GM19238 (cell line): Measurements from ENCODE around the gene UPK3BL1.
"Not testable (repeated sequence)": the region's sequence is repeated elsewhere in the genome, so short reads cannot be mapped to it uniquely, and the experiment has no call there.

Source experiments
- DNase-seq: peaks from one replicate; pipeline ENCODE4 v3.0.0; 2011; ENCODE audit warnings: low spot score; ENCODE audit not compliant: insufficient read length

The UPK3BL1 gene

GRCh38 chr7:102642691-102643090 lies at the start of gene UPK3BL1:
TSS of gene UPK3BL1 (minus strand) at chr7:102642791. CDS start at chr7:102642741, 50 bp downstream.
- DNase-seq = not testable (repeated sequence)

GRCh38 chr7:102690602-102691001 lies 48.0 kb upstream of the UPK3BL1 start:
- not testable (repeated sequence) for DNase-seq

- DNase-seq = not testable (repeated sequence)
Measured at GRCh38 chr7:102689436-102690282, 47.1 kb upstream of the UPK3BL1 start.

GRCh38 chr7:102688299-102689036 lies 45.9 kb upstream of the UPK3BL1 start:
- DNase-seq = not testable (repeated sequence)

GRCh38 chr7:102682560-102682959 lies 40.0 kb upstream of the UPK3BL1 start:
- DNase-seq = not testable (repeated sequence)

GRCh38 chr7:102680780-102681179 lies 38.2 kb upstream of the UPK3BL1 start:
- not testable (repeated sequence) for DNase-seq

GRCh38 chr7:102675545-102675944 lies 33.0 kb upstream of the UPK3BL1 start:
- DNase-seq = not testable (repeated sequence)

GRCh38 chr7:102673447-102674067 lies 31.0 kb upstream of the UPK3BL1 start:
- DNase-seq = not testable (repeated sequence)

- DNase-seq = not testable (repeated sequence)
Measured at GRCh38 chr7:102671956-102672307, 29.3 kb upstream of the UPK3BL1 start.

- peak; percentile 98 for DNase-seq
Measured at GRCh38 chr7:102671166-102671955, 28.8 kb upstream of the UPK3BL1 start, which contains the start of gene POLR2J2. TSS of gene POLR2J2 (minus strand) at chr7:102671663. CDS start at chr7:102671601, 62 bp downstream.

- not testable (repeated sequence) for DNase-seq
Measured at GRCh38 chr7:102667523-102667922, 24.9 kb upstream of the UPK3BL1 start.

- DNase-seq = not testable (repeated sequence)
Measured at GRCh38 chr7:102666850-102667249, 24.3 kb upstream of the UPK3BL1 start.

- not testable (repeated sequence) for DNase-seq
Measured at GRCh38 chr7:102664765-102665164, 22.2 kb upstream of the UPK3BL1 start.

GRCh38 chr7:102649924-102650323 lies 7.3 kb upstream of the UPK3BL1 start, which contains the start of gene SPDYE2B:
TSS of gene SPDYE2B (plus strand) at chr7:102650319. CDS start at chr7:102652349, 2,030 bp downstream.
- not testable (repeated sequence) for DNase-seq

- DNase-seq = not testable (repeated sequence)
Measured at GRCh38 chr7:102647813-102648212, 5.2 kb upstream of the UPK3BL1 start.

GRCh38 chr7:102643404-102643803 lies 813 bp upstream of the UPK3BL1 start:
- DNase-seq = not testable (repeated sequence)

- not testable (repeated sequence) for DNase-seq
Measured at GRCh38 chr7:102638848-102639247, 3.7 kb downstream of the UPK3BL1 start.

GRCh38 chr7:102636956-102637355 lies 5.6 kb downstream of the UPK3BL1 start:
- not testable (repeated sequence) for DNase-seq

- not testable (repeated sequence) for DNase-seq
Measured at GRCh38 chr7:102635354-102635753, 7.2 kb downstream of the UPK3BL1 start.

GRCh38 chr7:102634299-102634698 lies 8.3 kb downstream of the UPK3BL1 start:
- not testable (repeated sequence) for DNase-seq

- DNase-seq = not testable (repeated sequence)
Measured at GRCh38 chr7:102630622-102631021, 12.0 kb downstream of the UPK3BL1 start.
